Melanocyte of skin (primary cell): ENCODE data around the gene CUL7. TPM values are rescaled to one million over a fixed set of nuclear protein-coding genes. Genes with fewer than 3 reads are reported as not detected.

Source experiments
- total RNA-seq, 2 donors: library from RNA; depleted of rRNA; stranded (reverse); fragments of >200 nt; gene quantifications; 2 replicates each; pipeline ENCODE4 v1.2.3, GENCODE V29; 2012

Gene CUL7
- total RNA-seq: 10 to 100 TPM; 16.7 to 17.6 TPM

GRCh38 chr6:43053545-43054205 is at the start of gene CUL7:
CUL7 (minus strand) TSS chr6:43053851; CDS start chr6:43052788, 1,063 bp downstream.

DNA sequence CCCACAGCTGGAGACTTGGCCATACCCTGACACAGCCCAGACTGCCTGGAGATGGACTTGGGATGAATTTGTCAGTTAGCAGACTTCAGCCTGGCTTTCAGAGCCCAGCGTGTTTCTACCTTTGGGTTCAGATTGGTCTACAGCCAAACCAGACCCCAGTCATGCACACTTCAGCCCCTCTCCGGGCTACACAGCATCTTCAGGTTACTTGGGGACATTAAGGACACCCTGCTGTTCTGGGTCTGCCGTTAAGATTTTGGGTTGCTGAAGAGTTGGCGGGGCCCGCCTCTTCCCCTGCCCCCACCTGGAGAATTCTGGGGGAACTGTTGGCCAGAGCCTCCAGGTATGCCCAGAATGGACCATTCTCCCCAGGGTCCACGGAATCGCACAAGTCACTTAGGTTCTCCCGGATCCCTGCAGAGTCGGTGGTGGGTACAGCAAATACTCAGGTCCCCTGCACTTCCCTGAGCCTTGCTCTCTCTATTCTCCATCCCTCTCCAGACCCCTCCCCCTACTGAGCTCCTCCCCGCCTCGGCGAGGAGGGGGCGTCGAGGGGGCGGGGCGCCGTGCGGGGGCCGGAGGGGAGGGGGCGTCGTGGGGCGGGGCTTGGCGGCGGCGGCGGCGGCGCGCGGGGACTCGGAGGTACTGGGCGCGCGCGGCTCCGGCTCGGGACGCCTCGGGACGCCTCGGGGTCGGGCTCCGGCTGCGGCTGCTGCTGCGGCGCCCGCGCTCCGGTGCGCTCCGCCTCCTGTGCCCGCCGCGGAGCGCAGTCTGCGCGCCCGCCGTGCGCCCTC is 22.2 kb upstream of the CUL7 start, which contains the start of gene PTK7:
PTK7 (plus strand) TSS at position 645 of the 794 bp plus-strand sequence. CDS start 175 bp downstream, outside the sequence.

DNA sequence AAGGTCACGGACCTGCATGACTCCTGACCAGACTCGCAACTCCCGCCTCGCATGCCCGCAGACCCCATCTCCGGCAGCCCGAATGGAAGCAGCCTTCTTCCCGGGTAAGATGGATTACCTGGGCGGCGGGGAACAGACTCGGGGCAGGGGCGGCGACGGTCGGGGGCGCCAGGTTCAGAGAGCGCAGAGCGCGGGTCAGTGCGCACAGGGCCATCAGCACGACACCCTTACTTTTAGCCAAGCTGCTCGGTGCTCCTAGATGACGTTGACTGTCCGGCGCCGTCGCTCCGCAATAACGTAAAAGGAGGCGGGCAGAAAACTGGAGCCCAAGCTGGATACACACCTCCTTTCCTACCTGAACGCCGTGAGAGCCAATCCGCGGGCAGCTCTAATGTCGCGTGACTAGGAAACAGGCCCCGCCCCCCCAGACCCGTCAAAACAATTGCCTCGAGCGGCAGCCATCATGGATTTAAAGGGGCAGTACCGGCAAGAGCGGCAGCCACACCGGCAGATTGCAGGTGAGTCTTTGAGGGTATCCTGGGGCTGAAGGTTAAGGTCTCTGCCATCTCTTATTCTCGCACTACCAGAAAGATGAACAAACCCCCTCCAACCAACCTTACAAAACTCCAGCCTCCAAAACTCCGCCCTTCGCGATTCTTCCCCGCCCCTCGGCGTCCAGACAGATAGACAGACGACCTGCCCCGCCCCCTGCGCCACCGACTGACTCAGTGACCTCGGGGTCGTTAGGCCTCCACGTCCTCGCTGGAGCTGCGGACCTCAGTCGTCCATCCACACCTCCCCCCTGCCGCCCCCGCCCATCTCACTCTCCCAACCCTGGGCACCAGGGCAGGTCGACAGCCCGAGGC is 5.8 kb upstream of the CUL7 start, which contains the start of the genes KLC4 and MRPL2:
KLC4 (plus strand) TSS at position 464 of the 866 bp plus-strand sequence. CDS start 1,705 bp downstream, outside the sequence.
MRPL2 (minus strand) TSS at position 267 of the 866 bp plus-strand sequence; CDS start at position 214, 53 bp downstream.

DNA sequence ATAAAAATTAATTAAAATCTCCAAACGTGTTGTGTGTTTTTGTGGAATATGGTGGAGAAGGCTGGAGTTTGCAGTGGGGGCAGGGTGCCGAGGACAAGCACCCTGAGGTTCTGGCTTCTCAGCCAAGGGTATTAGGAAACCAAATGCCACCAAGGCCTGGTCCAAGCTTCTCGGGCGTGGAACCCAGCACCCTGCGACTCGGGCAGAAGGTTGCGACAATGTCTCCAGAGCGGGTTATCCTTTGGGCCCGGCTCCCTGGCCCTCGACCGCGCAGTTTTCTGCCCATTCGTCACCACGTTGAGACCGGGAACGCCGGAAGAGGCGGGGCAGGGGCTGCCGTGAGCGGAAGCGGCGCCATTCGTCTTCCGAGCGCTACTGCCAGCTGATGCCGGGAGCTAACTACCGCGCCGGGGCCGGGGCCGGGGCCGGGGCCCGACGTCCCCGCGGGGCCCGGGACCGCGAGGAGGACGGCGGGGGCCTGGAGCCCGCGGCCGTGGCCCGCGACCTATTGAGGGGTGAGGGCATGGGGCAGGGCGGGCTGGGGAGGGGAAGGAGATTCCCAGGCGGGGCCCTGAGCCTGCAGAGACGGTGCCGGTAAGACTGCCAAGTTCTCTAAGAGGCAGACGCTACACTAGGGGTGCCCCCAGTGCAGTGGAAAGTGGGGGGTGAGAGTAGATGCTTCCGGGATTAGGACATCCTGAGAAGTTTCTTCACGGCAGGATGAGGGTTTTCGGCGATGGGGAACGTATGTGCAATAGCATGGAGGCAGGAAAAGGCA is 32.2 kb downstream of the CUL7 start, which contains the start of gene RRP36:
RRP36 (plus strand) TSS at position 354 of the 778 bp plus-strand sequence; CDS start at position 386, 32 bp downstream.

DNA sequence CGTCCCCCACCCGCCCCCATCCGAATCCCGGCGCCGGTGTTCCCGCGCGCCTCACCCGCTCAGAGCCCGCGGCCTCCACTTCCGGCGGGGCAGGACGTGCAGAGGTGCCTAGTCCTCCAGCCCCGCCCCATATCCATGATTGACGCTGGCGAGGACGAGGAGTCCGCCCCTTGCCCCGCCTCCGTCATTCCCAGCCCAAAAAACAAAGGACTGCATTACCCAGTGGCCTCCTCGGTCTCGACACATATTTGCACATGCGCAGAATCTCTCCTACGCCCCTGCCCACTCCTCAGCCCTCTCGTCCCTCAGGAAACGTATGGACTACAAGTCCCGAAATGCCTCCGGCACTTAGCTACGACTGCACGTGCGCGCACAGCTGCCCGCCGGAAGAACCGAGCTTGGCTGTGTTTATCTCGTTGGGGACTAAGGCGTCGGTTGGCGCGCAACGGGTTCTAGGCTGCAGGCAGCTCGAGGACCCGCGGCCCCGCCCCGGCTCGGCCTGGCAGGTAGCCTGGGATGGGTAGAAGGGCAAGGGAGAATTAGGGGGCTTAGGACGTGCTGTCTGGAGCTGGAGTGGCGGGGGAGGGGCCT is 39.7 kb downstream of the CUL7 start, which contains the start of the genes KLHDC3 and MEA1:
KLHDC3 (plus strand) TSS at position 407 of the 591 bp plus-strand sequence. CDS start 2,944 bp downstream, outside the sequence.
MEA1 (minus strand) TSS at position 104 of the 591 bp plus-strand sequence. CDS start 133 bp downstream, outside the sequence.

Other genes with a start within 250 kb of the CUL7 start
- gene RPL7L1, start 174.2 kb downstream of the CUL7 start, total RNA-seq: 100 to 1,000 TPM; 113 to 149 TPM
- under 1 TPM in 1 of 2 donors, not detected in 1; 0.33 TPM for gene PTCRA, start 137.8 kb downstream of the CUL7 start, total RNA-seq
- 10 to 100 TPM; 19.6 to 39.6 TPM for gene CNPY3, start 124.4 kb downstream of the CUL7 start, total RNA-seq
- not detected for gene GNMT, start 93.1 kb downstream of the CUL7 start, total RNA-seq
- 10 to 100 TPM; 20.3 to 27.5 TPM for gene PEX6, start 74.7 kb downstream of the CUL7 start, total RNA-seq
- gene PPP2R5D, start 69.3 kb downstream of the CUL7 start, total RNA-seq: 10 to 100 TPM; 48.5 to 65.6 TPM
- 10 to 100 TPM; 40.6 to 63.6 TPM for gene MEA1, start 39.9 kb downstream of the CUL7 start, total RNA-seq
- gene KLHDC3, start 39.6 kb downstream of the CUL7 start, total RNA-seq: 10 to 100 TPM; 84.7 to 90.9 TPM
- gene RRP36, start 32.2 kb downstream of the CUL7 start, total RNA-seq: 100 to 1,000 TPM in 1 of 2 donors, 10 to 100 TPM in 1; 84.0 to 123 TPM
- 10 to 100 TPM; 19.6 to 38.6 TPM for gene MRPL2, start 5.6 kb upstream of the CUL7 start, total RNA-seq
- 10 to 100 TPM in 1 of 2 donors, 1 to 10 TPM in 1; 8.7 to 14.1 TPM for gene KLC4, start 5.8 kb upstream of the CUL7 start, total RNA-seq
- 10 to 100 TPM; 19.3 to 36.6 TPM for gene PTK7, start 22.5 kb upstream of the CUL7 start, total RNA-seq
- gene SRF, start 117.4 kb upstream of the CUL7 start, total RNA-seq: 10 to 100 TPM; 15.8 to 22.6 TPM
- gene CUL9, start 128.3 kb upstream of the CUL7 start, total RNA-seq: 10 to 100 TPM; 26.0 to 31.0 TPM
- gene DNPH1, start 175.6 kb upstream of the CUL7 start, total RNA-seq: 10 to 100 TPM; 43.6 to 71.9 TPM
- gene TTBK1, start 189.6 kb upstream of the CUL7 start, total RNA-seq: under 1 TPM in 1 of 2 donors, not detected in 1; under 0.01 TPM
- gene SLC22A7, start 244.4 kb upstream of the CUL7 start, total RNA-seq: not detected